GM18519 (cell line): Measurements from ENCODE around the gene ANKRD44.
"Not testable (repeated sequence)": the region's sequence is repeated elsewhere in the genome, so short reads cannot be mapped to it uniquely, and the experiment has no call there.

Experiments used
- ATAC-seq: cut with Tn5 transposase; IDR thresholded peaks from one replicate; pipeline ENCODE4 v1.9.1; 2021; ENCODE audit warnings: mild to moderate bottlenecking, moderate library complexity; ENCODE audit not compliant: unreplicated experiment, low FRiP score

Gene ANKRD44

GRCh38 chr2:197294260-197294659 is 16.3 kb downstream of the ANKRD44 start:
- ATAC-seq = peak; percentile 18

DNA sequence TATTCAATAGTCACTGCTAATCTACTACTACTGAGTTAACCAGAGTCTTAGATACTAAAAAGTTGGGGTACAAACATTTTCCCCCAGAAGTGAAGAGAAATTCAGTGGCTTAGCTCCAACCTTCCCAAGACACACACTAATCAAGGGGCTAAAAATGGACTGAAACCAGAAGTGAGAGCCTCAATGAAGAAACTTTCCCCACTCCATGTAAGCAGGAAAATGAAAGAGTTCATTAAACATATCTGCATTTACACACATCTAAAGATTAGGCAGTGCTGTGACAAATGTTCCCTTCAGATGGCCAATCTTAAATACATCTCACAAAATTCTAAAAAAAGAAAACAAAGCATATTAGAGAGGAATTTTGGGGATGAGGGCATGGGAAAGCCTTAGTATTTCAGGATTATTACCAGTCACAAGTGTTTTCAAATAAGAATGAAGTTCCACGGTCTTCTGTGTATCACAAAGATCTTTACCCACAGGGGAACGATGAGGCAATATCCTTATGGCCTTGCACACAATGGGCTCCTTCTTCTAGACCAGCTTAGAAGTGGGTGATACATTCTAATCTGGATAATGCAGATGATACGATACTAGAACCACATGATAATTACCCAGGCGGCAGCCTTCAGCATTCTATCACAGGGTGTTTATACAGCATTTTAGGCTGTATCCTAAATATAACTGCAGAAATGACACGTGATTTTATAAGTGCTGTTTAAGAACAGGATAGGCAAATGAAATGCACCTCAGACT is 17.1 kb downstream of the ANKRD44 start:
- ATAC-seq = peak; percentile 29

- no peak for ATAC-seq
Observed at GRCh38 chr2:197292619-197293018, 18.0 kb downstream of the ANKRD44 start.

- ATAC-seq = not testable (repeated sequence)
Observed at GRCh38 chr2:197287596-197287932, 23.0 kb downstream of the ANKRD44 start.

DNA sequence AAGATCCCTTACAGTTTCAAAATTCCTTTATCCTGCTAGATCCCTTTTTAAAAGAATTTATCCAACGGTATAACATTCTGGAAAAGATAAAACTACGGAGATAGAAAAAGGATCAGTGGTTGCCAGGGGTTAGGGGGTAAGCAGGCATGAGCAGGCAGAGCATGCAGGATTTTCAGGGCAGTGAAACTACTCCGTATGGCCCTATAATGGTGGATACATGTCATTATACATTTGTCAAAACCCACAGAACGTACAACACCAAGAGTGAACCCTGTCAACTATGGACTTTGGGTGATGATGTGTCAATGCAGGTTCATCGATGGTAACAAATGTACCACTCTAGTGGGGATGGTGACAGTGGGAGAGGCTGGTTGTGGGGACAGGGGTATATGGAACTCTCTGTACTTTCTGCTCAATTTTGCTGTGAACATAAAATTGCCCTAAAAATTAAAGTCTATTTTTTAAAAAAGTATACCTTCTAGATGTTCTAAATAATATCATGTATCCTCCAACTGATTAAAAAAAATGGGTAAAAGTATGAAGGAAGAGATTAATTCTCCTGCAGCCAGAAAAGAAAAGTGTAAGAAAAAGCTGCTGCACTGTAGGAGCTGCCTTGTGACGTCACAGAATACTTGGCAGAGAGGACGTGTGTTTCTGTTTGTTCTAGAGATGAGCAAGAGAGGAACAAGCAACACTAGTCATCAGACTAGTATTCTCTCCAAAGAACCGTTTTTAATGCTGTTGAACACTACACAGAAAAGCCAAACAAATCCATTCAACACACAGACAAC is 23.6 kb downstream of the ANKRD44 start:
- ATAC-seq = peak; percentile 91

DNA sequence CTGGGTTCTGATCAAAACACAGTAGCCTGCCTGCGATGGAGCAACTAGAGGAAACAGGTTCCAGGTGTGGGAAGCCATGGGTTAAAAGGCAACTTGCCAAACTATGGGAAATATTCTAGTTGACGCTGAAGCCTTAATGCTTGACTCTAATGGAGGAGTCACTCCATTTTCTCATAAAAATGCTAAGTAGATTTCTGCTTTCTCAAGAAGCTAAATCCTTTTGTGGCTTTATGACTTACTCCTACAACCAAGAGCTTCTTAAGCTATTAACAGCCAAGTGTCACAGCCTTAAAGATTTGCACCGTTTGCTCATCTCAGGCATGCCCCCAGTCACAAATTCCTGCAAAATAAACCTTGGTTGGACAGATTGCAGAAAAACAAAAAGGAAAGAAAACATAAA is 25.2 kb downstream of the ANKRD44 start:
- no peak for ATAC-seq

- no peak for ATAC-seq
Observed at GRCh38 chr2:197284956-197285355, 25.6 kb downstream of the ANKRD44 start.

DNA sequence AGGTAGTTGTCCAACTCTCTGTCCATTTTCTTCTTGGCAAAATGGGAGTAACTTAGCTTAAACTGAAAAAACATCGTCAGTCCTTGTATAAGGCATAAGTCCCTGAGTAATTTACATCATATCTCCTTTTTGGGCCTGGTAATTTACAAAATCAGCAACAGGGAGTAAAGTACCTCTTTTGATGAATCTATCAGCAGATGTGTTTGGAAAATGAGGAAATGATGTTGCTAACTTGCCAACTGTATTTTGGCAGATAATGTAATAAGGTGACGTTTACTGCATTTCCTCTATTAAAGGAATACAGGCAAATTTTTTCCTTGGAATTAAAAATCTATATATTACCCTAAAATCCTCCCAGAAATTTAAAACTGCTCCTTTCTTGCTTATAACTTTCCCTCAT is 29.2 kb downstream of the ANKRD44 start:
- ATAC-seq = no peak

DNA sequence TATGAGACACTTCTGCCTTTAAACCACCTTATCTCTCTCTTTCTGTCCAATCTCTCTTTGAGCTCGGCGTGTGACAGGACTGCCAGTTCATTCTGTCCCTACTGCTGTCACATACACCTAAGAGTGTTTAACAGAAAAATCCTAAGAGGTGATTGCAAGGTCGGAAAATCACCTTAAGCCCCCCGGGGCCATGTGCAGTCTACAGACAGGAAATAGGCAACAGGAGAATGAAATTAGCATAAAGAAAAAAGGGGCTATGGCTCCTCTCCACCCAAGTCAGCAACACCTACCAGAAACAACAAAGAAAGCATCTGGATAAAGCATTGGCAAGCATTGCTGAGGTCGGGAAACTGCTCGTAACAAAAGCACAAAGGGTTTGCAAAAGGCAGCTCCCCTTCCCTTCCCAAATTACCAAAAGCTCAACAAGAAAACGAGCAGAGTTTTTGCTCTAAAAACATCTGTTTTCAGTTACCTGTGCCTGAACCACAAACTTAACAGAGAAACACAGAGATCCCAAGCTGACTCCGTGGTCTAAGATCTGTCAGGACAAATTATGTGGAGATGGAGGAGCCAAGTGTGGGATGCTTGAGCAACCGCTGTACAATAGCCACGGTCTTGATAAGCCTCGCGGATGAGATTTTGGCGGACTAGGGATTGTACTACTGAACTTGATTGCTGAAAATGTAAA is 30.4 kb downstream of the ANKRD44 start:
- no peak for ATAC-seq

DNA sequence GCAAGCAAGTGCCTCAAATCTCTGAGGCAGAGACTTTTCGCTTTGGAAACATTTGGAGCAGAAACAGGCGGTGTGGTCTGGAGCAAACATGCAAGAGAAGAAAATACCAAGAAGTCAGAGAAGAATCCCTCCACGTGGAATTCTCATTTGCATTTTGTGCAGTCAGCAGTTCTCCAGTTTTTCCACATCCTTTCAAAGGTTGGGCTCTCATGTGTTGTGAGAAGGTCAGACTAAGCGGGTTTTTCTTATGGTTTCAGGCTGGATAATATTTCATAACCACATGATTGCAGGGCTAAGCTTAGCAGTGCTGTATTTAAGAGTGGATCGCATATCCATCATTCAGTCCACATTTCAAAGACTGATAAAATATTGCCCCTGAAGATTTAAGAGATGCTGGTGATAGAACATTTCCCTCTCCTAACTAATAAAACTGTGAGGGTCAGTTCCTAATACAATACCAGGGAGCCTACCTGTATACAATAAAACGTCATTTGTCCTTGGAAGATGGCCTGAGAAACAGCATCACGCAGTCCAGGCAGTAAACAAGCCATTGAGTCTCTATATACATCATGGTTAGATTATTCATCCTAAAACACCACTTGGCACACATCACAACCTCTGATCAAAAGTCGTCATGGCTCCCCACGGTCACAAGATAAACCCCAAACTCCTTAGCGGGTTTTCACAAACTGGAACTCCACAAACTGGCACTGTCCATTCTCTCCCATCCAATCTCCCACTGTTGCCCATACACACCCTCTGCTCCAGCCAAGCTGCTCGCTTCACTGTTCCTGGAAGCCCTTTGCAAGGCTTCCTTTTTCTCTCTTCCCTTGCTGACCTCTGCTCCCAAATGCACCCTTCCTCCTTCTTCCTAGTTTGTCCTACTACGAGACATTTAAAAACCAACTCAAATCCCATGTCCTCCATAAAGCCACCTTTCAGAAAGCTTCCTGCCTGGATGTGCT is 31.5 kb downstream of the ANKRD44 start:
- no peak for ATAC-seq

DNA sequence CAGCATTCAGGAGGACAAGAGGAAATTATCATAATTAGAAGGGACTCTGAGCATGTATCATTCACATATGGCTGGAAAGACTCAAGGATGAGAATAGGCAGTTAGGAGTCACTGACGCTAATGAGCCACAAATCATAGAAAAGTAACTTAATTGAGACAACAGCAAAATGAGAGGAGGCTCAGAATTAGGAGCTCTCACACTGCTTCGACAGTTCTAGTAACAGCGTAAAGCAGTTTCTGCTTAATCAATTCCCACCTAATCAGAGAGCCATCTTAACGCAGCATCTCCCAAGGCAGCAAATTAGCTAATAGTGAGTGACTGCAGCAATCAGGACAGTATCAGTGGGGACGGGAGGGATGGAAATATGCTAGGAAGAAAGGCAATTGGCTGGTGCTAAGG is 32.8 kb downstream of the ANKRD44 start:
- ATAC-seq = no peak

DNA sequence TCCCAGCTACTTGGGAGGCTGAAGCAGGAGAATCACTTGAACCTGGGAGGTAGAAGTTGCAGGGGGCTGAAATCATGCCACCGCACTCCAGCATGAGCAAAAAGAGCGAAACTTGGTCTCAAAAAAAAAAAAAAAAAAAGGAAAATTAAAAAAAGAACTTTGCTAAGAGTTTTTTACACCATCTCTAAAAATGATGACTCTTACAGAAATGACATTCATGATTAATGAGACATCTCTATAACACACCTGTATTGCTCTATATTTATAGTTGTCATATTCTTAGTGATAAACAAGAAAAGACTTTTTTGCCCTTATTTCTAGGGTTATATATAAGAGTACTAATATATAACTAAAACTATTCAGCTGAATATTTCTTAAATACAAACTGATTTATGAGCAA is 34.4 kb downstream of the ANKRD44 start:
- ATAC-seq = no peak

DNA sequence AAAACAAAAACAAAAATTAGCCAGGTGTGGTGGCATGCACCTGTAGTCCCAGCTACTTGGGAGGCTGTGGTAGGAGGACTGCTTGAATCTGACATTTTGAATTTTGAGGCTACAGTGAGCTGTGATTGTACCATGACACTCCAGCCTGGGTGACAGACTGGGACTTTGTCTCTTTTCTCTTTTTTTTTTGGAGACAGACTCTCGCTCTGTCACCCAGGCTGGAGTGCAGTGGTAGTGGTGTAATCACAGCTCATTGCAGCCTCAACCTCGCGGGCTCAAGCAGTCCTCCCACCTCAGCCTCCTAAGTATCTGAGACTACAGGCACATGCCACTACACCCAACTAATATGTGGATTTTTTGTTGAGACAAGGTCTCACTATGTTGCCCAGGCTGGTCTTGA is 35.6 kb downstream of the ANKRD44 start:
- ATAC-seq = no peak

GRCh38 chr2:197274349-197274748 is 36.2 kb downstream of the ANKRD44 start:
- ATAC-seq = no peak

GRCh38 chr2:197273485-197273884 is 37.1 kb downstream of the ANKRD44 start:
- no peak for ATAC-seq

DNA sequence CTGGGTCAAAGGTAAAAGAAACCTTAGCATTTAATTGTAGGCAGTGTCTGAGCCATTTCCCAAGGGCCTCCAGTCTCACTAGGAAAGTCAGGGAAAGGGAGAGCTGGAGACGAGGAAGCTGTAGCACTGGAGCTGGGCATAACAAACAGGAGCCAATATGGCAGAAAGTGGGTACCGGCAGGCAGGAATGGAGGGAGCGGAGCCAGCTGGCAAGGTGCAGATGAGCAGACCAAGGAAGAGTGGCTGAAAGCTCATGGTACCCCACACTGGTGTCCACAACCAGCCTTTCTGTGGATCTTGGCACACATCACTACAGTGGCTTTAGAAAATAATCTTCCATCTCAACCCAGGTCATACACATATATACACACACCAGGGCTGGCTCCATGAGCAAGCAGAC is 40.0 kb downstream of the ANKRD44 start:
- no peak for ATAC-seq

- ATAC-seq = no peak
Observed at GRCh38 chr2:197269815-197270214, 40.8 kb downstream of the ANKRD44 start.

GRCh38 chr2:197268786-197269584 is 41.6 kb downstream of the ANKRD44 start:
- peak; percentile 52 for ATAC-seq

- ATAC-seq = no peak
Observed at GRCh38 chr2:197266477-197266876, 44.1 kb downstream of the ANKRD44 start.

GRCh38 chr2:197265924-197266323 is 44.7 kb downstream of the ANKRD44 start:
- no peak for ATAC-seq
